HG02571 (cell line): ENCODE measurements around the gene HEXA.

Experiments used
- ATAC-seq: cut with Tn5 transposase; IDR thresholded peaks from one replicate; pipeline ENCODE4 v1.9.1; 2021; ENCODE audit warnings: mild to moderate bottlenecking, moderate library complexity; ENCODE audit not compliant: unreplicated experiment

HEXA gene

DNA sequence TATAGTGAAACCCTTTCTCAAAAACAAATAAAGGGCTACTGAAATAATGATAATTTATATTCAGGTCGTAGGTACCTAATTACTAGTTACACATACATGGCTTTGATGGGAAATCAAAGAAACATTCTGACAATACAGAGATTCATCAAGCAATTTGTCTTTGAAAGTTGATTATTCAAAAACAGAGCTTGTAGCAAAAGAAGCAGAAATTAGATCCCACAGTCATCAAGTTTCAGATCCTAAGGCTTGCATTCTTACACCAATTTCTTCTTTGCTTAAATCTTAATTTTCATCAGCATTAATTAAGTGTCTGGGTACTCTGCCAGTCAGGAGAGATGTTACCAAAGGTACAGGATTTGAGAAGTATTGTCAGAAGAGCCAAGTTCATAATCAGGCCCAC is 1.5 kb upstream of the HEXA start:
- ATAC-seq, result no peak

DNA sequence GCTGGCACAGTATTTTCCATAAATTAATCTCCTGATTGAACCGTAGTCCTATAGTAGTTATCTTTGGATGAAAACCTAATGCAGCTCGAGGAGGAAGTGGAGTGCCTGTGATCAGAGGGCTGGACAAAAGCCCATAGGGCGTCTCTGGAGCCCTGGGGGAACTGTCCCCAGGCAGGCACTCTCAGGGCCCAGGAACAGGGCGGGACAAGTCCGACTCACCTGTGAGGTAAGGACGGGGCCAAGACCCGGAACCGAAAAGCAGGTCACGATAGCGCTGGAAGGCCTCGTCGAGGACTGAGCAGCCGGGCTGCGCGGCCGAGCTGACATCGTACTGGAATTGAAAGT is 341 bp downstream of the HEXA start:
- peak; percentile 43 for ATAC-seq

DNA sequence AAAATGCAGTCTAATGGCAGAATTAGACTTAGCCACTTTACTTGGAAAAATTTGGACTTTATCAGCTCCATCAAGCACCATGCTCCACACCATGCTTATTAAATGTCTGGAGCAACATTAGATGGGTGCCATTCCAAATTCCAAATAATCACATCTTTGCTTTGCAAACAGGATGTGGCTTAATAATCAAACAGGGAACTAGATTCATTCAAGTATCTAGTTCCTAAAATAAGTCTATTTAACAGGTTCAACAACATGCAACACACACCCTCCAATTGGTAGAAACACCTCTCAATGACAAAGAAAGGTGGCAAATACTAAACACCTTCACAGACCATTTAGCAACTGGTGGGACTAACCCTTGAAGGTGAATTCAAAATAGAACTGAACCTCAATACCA is 3.5 kb downstream of the HEXA start:
- no peak for ATAC-seq

DNA sequence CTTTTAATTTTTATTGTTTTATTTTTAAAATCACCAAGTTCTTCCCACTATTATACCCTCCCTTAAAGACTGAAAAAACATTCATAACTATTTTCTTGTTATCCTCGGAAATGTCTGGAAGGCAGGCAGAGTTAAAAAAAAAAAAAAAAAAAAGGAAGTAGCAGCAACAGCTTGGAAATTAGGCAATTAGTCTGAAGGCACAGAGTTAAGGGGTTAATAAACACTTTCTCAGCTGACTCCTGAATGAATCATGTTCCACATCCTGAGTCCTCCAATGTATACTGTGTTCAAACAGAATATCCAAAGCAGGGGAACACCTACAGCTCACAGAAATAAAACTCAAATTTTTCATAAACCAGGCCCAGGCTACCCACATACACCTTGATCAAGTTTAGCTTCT is 5.8 kb downstream of the HEXA start:
- ATAC-seq, result no peak

DNA sequence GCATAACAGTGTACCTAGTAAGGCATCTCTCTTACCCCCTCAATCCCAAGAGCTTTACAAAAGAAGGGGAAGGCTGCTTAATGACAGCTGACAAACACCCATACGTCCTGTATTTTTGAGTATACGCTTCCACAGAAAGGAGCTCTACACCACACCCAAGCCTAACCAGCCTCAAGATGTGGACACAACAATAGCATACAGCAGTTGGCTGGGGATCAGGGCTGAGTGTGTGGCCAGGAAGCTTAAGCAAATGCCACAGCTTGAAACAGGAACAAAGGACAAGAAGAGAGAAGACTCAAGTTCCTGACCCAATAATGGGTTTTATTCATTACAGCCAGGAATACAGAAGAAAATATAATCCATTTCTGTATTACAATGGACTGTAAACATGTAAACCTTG is 6.9 kb downstream of the HEXA start:
- no peak for ATAC-seq

DNA sequence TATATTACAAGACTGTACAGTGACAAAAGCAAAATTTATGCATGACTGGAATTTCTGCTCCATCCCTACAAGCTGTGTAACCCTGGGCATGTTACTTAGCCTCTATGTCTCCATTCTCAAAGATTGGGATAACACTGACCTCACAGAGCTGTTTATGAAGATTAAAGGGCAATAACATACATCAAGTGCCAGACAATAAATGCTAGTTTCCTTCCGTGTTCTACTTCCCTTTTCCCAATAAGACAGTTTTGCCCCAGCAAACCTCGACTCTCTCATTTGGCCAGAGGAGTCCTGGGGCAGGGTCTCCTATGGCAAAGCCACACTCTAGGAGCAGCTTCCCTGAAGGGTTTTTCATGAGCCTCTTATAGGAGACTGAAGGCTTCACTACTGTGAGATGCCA is 7.5 kb downstream of the HEXA start:
- ATAC-seq, result no peak

DNA sequence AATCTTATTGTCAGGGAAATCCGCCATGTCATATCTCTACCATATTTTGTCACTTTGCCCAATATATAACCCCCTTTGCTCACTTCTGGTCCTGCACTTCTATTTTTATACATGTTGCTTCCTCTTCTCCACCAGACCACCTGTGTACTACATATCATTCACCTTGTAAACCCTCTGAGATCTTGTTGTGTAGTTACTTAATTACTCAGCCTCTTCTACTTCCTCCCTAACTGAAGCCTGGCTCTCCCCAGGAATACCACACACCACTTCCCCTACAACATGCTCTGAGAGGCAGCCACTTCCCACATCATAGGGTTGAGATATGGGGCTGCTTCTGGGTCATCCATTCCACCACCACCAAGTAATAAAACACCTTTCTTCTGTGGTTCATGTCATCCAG is 10.0 kb downstream of the HEXA start:
- ATAC-seq, result no peak

DNA sequence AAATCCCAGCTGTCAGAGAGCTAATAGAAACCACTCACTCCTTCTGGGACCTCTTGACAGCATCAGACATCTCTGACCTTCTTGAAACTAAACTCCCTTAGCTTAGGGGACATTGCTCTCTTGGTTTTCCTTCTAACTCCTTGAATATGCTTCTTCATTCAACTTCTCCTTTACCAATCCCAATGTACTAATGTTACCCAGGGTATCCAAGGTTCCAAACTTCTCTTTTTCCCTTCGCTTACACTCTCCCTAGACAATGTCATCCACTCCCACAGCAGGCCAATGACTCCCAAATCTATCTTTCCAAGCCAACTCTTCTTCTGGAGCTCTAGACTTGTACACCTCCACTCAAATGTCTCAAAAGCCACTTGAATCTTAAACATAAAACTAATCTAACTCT is 14.6 kb downstream of the HEXA start:
- ATAC-seq, result no peak

DNA sequence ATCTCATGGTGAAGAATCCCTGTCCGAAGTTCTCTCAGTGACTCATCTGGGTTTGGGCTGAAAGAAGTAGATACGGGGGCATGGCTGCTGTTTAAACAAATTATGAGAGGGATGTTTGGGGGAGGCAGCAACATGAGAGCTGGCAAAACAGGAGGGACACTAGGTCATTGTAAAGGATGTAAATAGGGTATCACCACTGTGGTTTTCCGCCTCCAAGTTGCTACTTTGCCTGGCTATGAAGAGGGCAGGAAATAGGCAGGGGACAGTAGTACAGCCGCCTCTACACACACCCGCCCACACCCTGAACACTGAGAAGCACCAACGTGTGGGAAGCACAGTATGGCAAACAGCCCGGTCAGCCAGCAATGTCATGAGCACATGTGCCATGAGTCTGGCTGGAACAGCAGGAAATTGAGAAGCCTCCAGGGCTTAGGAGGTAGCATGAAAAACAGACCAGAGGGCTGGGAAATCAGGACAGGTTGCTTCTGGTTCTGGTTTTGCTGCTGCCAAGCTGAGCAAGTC is 17.1 kb downstream of the HEXA start:
- ATAC-seq, result no peak

DNA sequence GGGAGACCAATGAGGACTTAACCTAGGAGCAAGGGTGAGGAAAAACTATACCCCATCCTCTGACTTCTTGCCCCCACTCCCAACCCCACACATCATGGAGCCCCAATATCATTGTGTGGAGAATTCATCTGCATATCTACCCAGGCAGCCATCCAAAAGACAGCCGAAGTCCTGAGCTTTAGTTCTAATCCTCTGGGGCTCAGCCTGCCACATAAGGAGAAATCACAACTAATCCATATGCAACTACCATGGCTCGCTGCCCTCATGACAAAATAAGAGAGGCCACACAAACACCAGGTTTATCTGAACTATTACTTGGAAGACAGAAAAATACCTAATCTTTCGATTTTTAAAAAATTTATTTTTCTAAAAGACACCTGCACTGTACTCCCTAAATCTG is 17.7 kb downstream of the HEXA start:
- no peak for ATAC-seq

DNA sequence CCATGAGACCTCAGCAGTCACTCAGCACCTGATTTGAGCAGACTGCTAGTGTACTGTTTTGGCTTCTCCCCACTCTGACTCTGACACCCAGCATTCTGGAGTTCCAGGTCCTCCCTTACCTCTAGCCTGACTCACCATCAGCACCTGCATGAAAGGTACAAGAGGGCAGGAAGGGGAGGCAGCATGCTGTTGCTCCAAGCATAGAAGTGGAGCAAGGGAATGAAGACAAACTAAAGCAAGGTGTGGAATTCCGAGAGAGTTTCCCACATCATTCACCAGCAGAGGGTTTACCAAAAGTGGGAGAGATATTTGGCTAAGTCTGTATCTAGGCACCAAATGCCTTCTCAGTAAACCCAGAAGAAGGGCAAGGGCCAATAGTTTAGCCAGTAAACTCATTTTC is 21.3 kb downstream of the HEXA start:
- ATAC-seq, result no peak

DNA sequence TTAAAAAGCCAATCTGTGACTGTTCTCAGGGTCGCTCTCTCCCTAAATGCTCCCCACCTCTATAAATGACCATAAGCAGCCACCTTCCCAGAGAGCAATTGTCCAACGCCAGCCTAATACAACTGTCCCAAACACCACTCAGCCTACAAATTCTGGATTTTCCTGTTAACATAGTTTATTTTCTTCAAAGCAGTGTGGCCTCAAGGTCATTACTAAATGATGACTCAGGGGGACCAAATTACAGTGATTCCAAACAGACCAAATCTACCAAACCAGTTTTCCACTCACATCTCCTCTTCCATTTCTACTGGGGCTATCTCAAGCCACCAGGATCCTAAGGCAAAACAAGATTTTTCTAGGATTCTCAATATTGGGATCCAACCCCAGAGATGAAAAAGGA is 22.5 kb downstream of the HEXA start:
- ATAC-seq, result no peak

DNA sequence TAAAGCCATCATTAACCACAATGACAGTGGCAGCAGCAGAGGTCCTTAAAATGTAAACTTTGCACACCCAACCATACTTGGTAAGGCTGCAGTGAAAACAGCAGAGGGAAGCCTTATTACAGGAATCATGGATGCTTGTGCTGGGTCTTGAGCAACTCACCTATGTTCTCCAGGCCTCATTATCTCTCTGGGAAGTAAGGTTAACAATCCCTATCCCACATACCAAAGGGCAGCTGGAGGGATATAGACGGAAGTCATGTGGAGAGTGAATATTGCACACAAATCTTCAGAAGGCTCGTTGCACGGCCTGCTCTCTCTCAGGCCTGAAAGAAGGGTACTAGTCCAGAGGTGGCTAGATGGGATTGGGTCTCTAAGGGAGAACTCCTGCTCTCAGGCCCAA is 30.0 kb downstream of the HEXA start:
- ATAC-seq, result no peak

DNA sequence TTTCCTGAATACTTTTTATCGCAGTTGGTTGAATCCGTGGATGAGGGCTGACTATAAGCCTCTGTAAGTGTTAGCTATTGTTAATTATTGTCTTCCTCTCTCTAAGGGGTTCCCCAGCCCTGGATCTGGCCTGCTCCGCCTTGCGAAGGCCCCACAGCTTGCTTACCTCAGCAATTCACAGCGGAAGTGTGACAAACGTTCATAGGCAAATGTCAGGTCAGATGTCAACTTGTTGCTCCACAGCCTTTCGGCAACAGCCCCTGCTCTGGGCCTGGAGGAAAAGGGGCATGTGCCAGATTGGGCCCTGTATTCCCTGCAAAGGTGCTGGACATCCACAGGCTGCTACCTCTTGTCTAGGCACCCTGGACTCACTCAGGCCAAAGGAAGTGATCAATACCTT is 30.5 kb downstream of the HEXA start:
- no peak for ATAC-seq

DNA sequence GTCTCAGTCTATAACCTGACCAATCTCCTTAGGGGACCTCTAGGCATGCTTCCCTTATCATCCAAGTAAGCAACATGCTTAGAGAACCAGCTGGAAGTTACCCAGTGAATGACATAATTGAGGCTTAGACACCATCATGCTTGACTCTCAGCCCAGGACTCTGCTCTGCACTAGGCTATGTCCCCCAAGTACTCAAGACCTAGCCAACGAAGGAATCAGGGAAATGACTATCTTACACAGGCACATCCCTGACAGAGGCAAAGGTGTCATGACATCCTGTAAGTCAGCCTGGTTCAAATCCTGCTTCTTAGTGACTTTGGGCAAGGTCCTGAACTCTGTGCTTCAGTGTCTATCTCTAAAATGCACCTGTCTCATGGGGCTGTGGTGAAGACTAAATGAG is 31.2 kb downstream of the HEXA start:
- ATAC-seq, result no peak

DNA sequence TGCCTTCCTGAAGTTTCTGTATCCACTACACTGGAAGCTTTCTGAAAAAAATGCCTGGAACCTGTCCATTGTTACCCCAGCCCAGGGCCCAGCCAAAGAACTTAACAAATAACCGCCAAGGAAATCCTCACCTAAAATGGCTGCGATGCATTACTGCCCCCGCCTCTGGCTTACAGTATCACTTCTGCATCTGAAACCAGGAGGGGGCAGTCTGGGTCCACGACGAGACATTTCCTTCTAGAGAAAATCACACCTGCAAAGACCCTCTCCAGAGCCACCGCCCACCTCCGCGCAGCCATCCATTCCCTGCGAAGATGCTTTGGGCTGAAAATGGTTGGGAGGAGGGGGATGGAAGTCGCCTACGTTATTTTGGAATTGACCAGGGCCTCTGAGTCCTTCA is 33.4 kb downstream of the HEXA start:
- no peak for ATAC-seq

DNA sequence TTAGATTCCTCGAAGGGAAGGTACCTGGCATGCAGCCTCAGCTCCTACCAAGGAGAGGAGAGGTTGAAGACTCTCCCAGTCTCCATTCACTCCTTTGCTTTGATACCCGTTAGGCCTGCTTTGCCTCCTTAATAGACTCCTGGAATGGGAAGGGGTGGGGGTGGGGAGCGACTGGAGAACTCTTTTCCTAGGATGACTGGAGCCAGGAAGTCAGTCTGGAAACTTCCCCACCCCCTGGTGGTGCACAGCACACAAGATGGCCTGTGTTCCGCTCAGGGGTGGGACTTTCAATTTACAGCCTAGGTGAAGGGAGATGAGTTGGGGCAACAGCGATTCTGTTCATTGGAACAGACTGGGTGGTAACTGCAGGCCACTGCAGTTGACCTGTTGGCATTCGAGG is 34.5 kb downstream of the HEXA start:
- ATAC-seq, result no peak

DNA sequence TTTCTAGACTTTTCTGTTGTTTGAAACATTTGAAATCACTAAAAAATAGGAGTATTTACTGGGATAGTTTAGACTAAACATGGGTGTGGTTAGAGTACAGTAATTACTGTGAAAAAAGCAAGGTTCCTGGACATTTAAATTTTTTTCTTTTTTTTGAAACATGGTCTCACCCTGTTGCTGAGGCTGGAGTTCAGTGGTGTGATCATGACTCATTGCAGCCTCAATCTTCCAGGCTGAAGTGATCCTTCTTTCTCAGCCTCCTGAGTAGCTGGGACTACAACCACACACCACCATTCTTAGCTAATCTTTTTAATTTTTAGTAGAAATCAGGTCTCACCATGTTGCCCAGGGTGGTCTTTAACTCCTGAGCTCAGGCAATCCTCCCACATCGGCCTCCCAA is 35.4 kb downstream of the HEXA start:
- ATAC-seq, result no peak

DNA sequence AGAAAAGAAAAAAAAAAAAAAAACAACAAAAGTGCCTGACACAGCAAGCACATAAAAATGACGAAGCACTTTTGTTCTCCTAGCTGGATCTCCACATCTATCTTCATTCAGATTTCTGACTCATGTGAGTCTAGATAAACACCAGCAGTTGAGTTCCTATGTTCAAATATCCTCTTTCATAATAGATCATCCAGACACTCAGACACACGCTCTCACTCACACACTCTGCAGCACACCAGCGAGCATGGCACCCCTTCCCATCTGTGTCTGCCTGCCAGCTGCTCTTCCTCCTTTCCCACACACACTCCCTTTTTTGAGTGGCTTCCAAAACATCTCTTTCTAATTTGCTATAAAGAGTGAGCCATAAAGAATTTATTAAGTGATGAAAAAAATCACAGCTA is 36.0 kb downstream of the HEXA start:
- no peak for ATAC-seq

DNA sequence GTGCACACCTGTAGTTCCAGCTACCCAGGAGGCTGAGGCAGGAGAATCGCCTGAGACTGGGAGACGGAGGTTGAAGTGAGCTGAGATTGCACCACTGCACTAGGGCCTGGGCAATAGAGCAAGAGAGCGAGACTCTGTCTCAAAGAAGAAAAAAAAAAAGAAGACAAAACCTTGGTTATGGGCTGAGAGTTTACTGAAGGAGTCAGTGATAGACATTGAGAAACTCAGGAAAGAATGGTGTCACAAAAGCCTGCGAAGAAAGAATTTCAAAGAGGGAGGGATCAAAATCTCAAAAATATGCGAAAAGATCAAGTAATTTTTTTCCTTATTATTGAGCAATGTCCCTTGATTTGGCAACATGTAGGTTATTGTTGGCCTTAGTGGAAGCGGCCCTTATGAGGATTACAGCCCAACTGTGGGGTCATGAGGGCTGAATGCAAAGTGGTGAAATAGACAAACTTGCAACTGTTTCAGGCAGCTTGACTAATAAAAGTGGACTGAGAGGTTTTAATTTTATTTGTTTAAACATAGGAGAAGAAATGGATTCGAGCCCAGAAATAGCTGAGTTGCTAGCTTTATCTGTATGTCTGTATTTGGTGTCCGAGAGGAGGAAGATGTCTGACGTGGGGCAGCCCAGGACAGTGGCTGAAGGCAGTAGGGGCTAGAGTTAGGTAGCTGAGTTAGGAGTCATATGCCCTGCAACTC is 37.0 kb downstream of the HEXA start:
- no peak for ATAC-seq

DNA sequence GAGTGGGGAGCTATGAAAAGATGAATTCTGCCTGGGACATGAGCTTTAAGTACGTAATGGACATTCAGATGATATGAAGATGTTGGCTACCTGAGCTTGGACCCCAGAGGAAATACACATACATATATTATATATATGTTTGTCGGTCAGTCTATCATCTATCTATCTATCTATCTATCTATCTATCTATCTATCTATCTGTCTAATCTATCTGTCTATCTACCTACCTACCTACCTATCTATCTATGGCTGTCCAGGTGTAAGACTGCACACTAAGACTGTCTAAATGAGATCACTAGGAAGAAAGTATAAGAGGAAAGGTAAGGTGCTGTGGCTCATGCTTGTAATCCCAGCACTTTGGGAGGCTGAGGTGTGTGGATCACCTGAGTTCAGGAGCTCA is 37.7 kb downstream of the HEXA start:
- no peak for ATAC-seq

DNA sequence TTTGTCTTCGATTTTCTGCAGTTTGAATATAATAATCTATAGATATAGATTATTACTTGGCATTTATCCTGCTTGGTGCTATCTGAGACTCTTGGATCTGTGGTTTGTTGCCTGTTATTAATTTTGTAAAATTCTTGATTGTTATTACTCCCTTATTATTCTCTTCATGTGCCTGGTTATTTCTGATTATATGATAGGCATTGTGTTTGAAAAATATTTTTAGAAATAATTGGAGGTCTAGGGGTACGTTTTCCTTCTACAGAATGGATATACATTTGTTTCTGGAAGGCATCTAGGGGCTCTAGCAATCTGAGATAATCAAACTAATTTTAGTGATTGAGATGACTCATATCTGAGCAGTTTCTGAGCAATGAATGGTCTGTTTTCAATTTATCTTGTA is 41.0 kb downstream of the HEXA start:
- no peak for ATAC-seq

DNA sequence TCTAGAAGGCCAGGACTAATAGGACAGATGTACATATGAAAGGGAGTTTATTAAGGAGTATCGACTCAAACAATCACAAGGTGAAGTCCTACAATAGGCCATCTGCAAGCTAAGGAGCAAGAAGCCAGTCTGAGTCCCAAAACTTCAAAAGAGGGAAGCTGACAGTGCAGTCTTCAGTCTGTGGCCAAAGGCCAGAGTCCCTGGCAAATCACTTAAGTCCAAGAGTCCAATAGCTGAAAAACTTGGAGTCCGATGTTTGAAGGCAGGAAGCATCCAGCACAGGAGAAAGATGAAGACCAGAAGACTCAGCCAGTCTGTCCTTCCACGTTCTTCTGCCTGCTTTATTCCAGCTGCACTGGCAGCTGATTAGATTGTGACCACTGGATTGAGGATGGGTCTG is 44.8 kb downstream of the HEXA start:
- ATAC-seq, result no peak
